Measurements from ENCODE around the gene WDFY4. TPM values are rescaled to one million over a fixed set of nuclear protein-coding genes. Genes with fewer than 3 reads are reported as not detected.
"Not testable (repeated sequence)": the region's sequence is repeated elsewhere in the genome, so short reads cannot be mapped to it uniquely, and the experiment has no call there.

Gene WDFY4, protein sequence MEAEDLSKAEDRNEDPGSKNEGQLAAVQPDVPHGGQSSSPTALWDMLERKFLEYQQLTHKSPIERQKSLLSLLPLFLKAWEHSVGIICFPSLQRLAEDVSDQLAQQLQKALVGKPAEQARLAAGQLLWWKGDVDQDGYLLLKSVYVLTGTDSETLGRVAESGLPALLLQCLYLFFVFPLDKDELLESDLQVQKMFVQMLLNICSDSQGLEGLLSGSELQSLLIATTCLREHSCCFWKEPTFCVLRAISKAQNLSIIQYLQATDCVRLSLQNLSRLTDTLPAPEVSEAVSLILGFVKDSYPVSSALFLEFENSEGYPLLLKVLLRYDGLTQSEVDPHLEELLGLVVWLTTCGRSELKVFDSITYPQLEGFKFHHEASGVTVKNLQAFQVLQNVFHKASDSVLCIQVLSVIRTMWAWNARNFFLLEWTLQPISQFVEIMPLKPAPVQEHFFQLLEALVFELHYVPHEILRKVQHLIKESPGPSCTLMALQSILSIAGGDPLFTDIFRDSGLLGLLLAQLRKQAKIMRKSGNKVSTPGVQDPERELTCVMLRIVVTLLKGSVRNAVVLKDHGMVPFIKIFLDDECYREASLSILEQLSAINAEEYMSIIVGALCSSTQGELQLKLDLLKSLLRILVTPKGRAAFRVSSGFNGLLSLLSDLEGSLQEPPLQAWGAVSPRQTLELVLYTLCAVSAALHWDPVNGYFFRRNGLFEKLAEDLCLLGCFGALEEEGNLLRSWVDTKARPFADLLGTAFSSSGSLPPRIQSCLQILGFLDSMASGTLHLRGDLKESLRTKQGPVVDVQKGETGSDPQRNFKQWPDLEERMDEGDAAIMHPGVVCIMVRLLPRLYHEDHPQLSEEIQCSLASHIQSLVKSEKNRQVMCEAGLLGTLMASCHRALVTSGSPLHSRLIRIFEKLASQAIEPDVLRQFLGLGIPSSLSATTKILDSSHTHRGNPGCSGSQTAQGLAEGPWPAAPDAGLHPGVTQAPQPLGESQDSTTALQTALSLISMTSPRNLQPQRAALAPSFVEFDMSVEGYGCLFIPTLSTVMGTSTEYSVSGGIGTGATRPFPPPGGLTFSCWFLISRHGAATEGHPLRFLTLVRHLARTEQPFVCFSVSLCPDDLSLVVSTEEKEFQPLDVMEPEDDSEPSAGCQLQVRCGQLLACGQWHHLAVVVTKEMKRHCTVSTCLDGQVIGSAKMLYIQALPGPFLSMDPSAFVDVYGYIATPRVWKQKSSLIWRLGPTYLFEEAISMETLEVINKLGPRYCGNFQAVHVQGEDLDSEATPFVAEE (N-terminal part only)
- total RNA-seq: 4.3 TPM

DNA sequence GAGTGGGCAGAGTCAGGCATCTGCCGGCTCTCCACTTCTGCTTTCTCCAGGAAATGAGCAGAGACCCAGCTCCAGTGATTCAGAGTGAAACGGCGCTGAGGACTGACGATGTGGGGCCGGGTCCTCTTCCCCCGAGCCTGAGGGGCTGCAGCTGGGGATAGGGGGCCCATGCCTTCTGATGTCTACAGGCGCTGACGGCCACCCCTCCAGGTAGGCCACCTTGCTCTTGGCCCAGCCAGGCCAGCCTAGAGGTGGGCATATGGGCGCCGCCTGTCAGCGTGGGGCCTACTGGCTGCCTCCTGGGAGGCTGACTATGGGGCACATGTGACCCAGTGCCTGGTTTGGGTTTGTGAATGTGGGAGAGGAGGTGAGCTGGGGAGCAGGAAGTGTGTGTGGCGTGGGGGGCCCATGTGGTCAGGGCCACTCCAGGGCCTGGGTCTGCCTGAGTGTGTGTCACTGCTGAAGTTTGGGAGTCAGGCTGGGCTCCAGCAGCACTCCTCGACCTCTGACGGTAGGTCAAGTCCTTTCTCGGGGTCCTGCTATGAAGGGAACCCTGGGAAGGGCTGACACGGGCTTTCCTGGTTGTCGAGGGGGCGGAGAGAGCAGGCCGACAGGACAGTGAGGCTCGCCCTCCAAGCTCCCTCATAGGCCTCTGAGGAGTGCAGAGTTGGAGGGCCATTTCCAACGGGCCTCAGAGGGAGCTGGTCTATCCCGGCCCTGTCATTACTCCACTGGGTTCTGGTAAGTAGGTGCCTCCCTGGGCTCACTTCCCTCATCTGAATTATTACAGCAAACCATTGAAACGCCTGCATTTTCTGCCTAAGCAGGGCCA, at the start of gene WDFY4:
WDFY4 (plus strand) TSS at position 82 of the 832 bp plus-strand sequence. CDS start 24,860 bp downstream, outside the sequence.
- no peak for DNase-seq

DNA sequence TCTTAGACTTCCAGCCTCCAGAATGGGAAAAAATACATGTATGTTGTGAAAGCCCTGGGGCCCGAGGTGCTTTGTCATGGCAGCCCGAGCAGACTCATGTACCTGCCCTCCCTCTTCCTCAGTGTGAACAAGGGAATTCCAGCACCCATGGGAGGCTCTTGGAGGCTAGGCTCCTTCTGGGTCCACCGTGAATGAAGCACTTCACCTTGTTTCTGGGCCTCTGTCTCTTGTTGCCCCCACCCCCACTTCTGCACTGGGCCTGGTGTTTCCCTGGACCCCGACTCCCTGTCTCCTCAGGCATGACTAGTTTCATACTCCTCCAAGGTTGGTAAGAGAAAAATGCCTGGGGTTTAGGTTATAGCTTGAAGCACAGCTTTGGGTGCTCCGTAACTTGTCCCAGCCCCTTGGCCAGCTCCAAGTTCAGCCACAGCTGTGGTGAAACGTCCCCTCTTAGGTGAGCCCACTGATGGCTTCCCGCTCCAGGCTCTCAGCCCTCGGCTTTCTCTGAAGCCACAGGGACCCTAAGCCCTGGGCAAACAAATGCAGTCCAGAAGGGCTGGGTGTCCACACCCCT, 49.6 kb upstream of the WDFY4 start:
- DNase-seq: no peak

DNA sequence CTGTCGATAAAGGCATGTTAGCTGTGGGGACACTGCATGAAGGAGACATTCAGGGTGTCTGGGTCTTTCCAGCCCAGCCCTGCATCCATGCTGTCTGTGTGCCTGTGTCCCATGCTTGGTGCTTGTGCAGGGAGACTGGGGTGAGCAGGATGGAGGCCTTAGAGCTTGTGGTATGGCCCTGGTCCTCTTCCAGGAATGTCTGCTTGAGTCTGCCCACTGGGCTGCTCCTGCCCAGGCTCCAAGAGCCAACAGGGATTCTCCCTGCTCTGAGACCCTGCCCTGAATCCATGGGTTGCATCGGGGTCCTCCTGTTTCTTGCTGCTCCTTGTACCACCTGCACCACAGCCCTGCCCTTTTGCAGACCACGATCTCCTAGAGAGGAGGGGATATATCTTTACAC, 48.4 kb upstream of the WDFY4 start:
- no peak for DNase-seq

DNA sequence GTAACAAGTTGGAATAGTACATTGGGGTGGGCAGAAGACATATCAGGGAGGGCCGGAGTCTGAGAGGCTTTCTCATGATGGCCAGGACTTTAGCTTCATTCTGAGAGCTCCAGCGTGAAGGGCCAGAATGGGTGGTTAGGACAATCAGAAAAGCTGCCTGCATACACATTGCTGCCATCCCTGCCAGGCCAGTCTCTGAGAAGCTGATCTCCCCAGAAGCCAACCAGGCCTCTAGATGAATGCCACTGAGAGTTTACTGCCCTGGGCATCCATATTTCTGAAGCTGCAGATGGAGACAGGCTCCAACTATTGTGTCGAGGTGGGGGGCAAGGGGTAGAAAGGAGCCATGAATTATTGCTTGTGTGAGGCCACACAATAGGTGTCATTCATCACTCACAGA, 47.8 kb upstream of the WDFY4 start:
- no peak for DNase-seq

DNA sequence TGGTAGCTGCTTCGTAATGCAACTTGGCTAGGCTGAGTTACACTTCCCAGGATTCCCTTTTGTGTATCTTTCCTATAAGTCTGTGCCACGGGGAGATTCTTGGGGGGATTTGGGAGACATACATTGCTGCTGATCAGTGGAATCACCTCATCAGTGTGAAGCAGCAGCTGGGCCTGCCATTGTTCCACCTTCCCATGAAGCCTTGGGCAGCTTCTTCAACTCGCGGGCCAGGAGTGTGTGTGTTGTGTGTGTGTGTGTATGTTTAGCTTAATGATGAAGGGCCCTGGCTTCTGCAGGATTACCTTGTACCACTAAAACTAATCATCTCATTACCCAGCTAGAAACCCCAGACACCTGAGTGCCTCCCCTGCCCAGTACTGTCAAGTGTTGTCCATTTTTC, 46.5 kb upstream of the WDFY4 start:
- DNase-seq: no peak

DNA sequence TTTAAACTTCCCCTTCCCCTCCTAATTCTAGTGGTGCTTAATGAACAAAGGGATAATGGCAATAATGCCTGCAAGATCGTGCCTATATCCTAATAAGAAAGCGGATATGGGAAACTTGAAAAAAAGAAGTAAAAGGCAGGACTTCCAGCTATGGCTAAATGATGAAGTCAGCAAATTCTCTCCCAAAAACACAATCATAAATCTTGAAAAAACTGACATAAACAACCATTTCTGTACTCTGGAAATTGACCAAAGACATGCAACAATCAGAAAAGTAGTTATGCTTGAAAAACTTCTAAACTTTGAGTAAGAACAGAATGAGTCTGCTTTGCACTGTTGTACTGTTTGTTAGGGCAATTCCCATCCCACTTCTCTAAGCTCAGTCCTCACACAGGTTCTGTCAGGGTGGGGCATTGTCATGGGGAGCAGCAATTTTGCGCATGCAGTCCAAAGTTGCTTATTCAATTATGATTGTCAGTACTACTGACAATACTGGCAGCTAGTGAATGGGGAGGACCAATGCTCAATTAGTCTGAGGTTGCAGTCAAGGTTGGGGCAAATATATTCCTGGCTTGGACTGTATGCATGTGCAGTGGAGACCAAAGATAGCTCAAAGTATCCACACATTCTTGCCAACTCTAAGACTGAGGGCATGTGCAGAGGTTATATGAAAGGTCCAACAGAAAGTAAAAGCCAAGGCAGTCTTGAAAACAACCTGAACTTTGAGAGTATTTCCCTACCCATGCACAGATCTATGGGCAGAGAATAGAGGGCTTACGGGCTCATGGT, 45.7 kb upstream of the WDFY4 start:
- no peak for DNase-seq

DNA sequence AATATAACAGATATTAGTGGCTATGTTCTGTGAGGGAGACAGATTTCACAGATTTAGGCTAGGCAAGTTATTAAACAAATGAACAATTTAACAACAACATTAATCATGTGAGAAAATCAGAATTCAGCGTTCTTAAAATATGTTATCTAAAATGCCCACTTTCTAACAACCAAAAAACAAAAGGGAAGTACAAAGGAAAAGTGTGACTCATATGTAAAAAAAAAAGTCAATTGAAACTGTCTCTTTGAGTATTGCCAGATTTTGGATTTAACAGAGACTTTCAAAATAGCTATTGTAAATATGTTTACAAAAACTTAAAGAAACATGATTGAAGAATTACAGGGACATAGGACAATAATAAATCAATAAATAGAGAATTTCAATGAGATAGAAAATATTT, 45.0 kb upstream of the WDFY4 start:
- DNase-seq: no peak

DNA sequence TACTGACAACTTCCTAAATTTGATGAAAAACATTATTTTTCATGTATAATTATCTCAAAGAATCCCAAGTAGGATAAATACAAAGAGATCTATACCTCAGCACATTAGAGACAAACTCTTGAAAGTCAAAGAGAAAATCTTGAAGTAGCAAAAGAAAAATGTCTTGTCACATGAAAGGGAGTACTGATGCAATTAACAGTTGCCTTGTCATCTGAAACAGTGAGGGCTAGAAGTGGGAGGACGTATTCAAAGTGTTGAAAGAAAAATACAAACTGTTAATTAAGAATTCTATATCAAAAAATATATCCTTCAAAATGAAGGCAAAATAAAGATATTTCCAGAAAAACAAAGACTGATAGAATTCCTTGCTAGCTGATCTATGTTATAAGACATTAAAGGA, 44.3 kb upstream of the WDFY4 start:
- no peak for DNase-seq

DNA sequence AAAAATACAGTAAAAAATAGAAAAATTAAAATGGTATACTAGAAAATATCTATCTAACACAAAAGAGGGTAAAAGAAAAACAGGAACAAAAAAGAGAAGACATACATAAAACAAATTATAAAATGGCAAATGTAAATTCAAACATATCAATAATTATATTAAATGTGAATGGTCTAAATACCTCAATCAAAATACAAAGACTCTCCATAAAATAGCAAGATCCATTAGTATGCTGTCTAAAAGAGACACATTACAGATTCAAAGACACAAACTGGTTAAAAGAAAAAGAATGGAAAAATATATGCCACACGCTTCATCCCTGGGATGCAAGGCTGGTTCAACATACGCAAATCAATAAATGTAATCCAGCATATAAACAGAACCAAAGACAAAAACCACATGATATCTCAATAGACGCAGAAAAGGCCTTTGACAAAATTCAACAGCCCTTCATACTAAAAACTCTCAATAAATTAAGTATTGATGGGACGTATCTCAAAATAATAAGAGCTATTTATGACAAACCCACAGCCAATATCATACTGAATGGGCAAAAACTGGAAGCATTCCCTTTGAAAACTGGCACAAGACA, 43.5 kb upstream of the WDFY4 start:
- DNase-seq: not testable (repeated sequence)

DNA sequence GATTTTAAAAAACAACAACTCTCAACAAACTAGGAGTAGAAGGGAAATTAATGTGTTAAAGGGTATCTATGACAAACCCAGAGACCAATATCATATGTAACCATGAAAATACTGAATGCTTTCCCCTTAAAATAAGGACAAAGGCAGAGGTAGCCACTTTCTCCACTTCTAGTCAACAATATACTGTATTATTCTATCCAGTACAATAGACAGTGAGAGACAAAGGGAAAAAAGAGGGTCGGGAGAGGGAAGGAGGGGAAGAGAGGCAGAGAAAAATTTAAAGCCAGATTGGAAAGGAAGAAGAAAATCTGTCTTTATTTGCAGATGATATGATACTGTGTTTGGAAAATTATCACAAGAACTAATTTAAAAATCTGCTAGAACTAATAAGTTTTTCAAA, 39.1 kb upstream of the WDFY4 start:
- DNase-seq: no peak

DNA sequence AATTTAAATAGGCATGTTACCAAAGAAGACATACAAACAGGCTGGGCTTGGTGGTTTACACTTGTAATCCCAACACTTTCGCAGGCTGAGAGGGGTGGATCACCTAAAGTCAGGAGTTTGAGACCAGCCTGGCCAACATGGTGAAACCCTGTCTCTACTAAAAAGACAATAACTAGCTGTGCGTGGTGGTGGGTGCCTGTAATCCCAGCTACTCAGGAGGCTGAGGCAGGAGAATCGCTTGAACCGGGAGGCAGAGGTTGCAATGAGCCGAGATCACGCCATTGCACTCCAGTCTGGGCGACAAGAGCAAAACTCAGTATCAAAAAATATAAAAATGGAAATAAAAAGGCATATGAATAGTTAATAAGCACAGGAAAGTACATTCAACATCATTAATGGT, 37.6 kb upstream of the WDFY4 start:
- DNase-seq: not testable (repeated sequence)

DNA sequence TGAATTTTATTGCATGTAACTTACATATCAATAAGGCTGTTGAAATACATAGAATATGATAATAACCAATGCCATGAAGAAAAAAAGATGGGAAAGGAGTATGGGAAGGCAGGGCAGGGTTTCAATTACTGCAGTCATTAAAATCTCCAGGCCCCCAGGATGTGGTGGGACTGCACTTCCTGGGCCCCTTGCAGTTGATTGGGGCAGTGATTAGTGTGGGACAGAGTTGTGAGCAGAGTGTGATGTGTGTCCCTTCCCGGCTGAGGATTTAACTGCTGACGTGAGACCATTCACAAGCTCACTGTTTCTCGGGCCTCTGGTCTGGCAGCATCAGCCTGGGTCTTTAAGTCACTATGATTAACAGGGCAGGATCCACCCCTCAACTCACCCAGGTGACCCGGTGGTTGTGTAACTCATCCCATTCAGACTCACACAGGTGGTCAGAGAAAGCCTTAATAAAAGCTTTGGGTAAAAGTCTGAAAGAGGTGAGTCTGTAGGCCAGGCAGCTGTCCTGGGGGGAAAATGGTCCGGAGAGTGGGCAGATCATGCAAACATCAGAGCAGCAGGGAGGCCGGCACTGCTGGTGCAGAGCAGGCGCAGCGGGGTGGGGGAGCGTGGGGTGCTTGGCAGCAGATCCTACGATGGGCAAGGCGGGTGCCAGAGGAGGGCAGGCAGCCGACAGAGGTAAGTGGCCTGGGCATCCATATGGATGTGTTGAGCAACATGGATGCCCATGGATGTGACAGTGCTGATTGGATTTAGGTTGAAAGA, 36.3 kb upstream of the WDFY4 start:
- DNase-seq: no peak

DNA sequence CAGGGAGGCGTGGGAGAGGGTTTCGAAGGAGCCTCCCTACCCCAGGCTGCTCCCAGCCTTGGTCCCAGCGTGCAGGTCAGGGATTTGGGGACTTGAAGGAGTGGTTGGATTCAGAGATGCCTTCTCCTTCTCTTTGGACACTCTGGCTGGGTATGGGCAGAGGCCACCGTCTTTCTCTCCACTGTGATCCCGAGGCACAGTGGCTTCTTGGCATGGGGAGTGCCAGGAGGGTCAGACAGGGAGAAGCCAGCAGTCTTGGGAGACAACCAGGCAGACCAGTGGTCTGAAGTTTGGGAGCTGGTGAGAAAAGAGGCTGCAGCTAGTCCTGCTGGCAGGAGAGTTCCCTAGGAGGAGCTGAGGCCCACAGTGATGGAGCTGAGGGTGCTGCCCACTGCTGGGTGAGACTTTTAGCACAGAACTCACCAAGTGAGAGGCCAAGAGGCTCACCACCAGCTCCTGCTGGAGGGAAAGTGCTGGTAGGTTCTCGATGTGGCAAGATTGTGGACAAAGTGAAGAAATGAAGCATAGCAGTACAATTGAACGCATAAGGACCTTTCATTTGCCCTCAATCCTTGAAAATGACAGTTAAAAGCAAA, 35.2 kb upstream of the WDFY4 start:
- no peak for DNase-seq

DNA sequence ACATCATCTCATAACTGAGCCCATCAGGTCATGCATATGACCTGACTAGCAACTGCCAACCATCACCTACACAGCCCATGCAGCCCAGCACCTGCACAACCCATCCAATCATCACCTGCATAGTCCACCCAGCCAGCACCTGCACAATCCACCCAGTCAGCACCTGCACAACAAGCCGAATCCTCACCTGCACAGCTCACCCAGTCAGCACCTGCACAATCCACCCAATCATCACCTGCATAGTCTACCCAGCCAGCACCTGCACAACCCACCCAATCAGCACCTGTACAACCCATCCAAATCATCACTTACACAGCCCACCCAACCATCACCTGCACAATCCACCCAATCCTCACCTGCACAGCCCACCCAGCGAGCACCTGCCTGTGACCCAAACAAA, 33.4 kb upstream of the WDFY4 start:
- DNase-seq: no peak

DNA sequence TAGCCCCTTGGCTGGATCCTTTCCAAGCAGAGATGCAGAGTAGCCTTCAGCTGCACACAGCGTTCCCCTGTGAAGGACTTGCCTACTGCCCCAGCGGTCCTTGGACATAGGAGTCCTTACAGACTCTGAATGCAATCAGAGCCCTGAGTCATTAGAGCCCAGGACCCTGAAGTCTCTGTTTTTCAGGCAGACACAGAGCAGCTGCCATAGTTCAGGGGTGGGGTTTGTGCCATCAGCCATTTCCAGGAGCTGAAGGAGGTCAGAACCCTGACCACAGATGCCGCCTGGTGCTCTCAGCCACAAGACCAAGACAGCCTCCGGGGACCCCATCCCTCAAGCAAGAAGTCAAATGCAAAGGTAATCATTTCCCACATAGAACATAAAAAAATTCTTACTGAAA, 32.8 kb upstream of the WDFY4 start:
- DNase-seq: no peak

DNA sequence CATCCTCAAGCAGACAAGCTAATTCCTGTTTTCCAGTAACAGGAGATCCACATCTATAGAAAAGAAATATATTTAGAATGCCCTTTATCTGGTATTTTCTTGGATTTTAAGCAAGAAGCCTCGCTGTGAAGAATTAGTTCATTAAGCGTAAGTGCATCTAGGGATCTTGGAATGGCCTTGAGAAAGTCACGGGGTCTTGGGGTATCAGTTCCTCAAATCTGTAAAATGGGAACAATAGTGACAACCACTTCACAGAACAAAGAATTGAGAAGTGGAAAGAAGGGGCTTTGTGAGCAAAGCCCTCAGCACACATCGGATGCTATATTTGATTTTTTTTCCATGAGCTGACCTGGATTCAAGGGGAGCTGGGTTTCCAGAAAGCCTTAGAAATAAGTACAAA, 32.3 kb upstream of the WDFY4 start:
- DNase-seq: no peak

DNA sequence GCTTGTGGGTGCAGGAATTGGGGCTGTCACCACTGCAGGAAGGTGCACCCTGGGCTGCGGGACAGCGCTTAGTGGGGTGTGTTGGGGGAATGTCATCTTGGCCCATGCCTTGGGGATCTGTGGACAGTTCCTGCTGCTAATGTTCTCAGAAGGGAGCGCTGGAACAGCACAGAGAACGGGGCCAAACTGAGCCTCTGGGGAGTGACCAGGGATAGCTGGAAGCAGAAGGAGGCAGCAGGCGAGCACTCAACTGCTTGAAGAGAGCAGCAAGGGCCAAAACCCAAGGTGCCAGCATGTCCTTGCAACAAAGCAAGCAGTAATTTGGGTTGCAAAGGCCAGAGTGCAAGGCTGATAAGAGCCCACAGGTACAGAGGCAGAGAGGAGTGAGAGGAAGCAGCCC, 31.3 kb upstream of the WDFY4 start:
- no peak for DNase-seq

DNA sequence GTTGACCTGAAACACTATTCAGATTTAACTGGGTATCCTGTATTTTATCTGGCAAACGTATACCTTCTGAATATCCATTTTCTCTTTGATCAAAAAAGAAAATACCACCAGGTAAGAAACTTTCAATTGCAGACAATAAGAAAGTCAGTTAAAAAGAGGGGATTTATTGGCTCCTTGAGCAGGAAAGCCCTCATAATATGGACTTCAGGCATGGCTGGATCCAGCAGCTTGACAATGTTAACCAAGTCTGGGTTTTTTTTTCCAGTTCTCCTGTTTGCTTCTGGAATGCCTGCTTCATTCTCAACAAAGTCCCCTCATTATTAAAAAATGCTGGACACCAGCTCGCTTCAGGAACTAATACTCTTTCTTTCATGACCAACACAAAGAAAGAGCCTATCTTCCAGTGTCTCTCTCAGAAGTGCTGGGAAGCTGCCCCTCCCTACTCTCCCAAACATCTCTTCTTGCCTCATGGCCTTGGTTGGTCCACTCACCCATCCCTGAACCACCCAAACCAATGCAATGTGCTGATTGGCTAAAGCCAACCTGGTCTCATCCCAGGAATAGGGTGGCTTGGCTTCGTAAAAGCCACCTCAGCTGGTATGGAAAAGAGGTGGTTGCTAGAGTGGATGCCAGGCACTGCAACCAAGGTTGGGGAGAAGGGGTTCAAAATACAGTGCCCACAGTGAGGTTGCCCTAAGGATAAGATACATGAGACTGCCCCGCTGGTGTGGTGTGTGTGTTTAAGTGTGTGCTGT, 30.6 kb upstream of the WDFY4 start:
- no peak for DNase-seq
